ENCODE data around the gene KCNB1.

DNA sequence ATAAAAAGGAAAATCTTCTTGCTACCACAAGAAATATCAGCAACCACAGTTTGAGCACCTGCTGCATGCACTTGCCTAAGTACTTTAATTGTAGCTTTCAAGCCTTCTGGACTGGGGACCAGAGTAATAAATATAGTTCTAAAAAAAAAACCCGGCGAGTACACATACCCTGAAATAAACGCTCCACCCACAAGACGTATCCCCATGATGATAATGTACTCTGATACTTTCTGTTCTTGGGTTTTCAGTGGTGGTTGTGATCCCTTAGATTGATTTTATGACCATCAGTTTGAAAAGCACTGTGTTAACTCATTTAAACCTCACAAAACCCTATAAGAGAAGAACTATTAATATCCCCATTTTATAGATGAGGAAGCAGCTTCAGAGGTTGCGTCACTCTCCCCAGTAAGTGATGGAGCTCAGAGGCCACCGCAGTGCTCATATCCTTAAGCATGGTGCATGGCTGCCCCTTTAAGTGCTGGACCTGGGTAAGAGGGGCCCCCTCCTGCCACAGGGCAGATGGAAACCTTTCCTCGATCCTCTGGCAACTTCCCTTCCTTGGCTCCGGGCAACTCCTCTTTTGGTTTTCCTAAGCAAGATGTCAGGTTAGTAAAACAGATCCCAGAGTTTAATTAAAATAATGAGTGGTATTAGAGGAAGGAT lies 67.3 kb downstream of the KCNB1 start:
- TF ChIP-seq POLR2A (IDR thresholded peaks at IDR 0.05), result no peak
- TF ChIP-seq, protein P1, sequence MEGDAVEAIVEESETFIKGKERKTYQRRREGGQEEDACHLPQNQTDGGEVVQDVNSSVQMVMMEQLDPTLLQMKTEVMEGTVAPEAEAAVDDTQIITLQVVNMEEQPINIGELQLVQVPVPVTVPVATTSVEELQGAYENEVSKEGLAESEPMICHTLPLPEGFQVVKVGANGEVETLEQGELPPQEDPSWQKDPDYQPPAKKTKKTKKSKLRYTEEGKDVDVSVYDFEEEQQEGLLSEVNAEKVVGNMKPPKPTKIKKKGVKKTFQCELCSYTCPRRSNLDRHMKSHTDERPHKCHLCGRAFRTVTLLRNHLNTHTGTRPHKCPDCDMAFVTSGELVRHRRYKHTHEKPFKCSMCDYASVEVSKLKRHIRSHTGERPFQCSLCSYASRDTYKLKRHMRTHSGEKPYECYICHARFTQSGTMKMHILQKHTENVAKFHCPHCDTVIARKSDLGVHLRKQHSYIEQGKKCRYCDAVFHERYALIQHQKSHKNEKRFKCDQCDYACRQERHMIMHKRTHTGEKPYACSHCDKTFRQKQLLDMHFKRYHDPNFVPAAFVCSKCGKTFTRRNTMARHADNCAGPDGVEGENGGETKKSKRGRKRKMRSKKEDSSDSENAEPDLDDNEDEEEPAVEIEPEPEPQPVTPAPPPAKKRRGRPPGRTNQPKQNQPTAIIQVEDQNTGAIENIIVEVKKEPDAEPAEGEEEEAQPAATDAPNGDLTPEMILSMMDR (IDR thresholded peaks at IDR 0.05), result no peak
